GM08714 (cell line): ENCODE data around the gene FNBP1.

ENCODE experiments used
- H3K4me3 ChIP-seq: fragments of 200-500 bp; sonication (Bioruptor generic); 2 replicates; pipeline ENCODE4 v1.5.1; 2014; ENCODE audit warnings: mild to moderate bottlenecking, low read length, inconsistent platforms
- ZNF274 ChIP-seq: IDR thresholded peaks from 2 replicates; pipeline ENCODE4 v1.6.1; 2012; ENCODE audit warnings: mild to moderate bottlenecking, low read depth, low read length

FNBP1 gene

DNA sequence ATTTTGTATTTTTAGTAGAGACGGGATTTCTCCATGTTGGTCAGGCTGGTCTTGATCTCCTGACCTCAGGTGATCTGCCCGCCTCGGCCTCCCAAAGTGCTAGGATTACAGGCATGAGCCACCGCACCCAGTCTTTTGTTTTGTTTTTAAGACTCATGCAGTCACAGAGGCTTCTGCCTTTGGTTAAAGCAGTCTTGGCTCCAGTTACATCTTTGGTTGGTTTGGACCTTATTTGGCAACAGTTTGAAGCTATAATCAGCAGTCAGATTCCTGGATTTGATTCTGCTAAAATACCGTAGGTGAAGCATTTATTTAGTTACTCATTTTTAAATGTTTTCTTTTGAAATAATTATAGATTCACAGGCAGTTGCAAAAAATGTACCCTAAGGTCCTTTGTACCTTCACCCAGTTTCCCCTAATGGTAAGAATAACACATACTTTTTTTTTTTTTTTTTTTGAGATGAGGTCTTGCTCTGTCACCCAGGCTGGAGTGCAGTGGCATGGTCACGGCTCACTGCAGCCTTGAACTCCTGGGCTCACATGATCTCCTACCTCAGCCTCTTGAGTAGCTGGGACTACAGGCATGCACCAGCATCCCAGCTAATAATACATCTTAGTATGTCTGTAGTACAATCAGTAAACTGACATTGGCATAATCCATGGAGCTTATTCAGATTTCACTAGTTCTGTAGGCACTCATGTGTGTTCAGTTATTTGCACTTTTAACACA lies 192.0 kb downstream of the FNBP1 start:
- no peak for TF ChIP-seq ZNF274
- no peak overlapping the region for H3K4me3 ChIP-seq

DNA sequence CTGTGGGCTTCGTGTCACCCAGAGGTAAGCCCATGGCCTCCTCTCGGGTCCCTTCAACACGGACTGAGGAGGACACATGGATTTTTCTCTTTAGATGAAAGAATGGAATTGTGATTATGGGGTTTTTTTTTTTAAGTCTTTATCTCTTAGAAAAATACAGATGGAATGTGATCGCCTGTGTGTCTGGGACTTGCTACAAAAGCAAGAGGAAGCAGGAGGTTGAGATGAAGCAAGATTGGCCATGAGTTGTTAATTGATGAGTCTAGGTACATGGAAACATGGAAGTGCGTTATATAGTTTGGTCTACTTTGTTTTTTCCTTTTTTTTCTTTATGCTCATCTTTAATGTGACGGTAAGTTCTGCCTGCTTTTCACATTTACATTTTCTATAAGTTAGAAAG lies 193.1 kb downstream of the FNBP1 start:
- no peak for TF ChIP-seq ZNF274

DNA sequence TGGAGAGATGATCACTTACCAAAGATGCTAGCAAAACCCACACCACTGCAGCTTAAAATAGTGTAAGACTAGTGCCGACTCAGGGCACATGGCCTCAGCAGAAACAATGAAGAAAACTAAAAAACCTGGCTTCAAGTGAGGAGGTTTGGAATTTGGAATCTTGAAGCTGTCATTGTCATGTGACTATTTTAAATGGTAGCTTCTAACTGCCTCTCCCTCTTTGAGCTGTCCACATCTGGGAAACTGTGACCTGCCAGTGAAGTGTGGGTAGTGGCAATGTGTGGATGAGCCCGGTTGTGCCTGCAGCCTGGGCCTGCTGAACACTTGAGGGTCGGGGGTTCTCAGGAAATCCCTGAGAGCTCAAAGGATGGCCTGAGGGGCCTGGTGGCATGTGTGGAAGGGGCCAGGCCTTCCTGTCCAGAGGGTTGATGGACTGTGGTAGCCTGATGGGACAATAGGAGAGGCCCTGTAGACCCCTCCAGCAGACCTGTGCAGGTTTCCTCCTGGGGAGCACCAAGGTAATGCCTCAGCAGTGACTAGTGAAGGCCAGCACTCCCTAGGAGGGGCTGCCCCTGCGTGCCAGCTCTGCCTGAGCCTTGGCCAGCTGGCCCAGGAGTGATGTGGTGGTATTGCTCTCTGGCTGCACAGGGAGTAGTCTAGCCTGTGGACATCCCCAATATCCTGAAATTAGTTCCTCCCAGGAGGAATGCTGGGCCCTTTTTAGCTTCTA lies 194.1 kb downstream of the FNBP1 start:
- H3K4me3 ChIP-seq, result no peak overlapping the region
- TF ChIP-seq ZNF274, result no peak

More for the DNA sequence above, 193.1 kb downstream of the FNBP1 start:
- H3K4me3 ChIP-seq, result no peak overlapping the region

- no peak overlapping the region for H3K4me3 ChIP-seq
- TF ChIP-seq ZNF274, result no peak
Observed at GRCh38 chr9:129845373-129845772, 197.6 kb downstream of the FNBP1 start.

DNA sequence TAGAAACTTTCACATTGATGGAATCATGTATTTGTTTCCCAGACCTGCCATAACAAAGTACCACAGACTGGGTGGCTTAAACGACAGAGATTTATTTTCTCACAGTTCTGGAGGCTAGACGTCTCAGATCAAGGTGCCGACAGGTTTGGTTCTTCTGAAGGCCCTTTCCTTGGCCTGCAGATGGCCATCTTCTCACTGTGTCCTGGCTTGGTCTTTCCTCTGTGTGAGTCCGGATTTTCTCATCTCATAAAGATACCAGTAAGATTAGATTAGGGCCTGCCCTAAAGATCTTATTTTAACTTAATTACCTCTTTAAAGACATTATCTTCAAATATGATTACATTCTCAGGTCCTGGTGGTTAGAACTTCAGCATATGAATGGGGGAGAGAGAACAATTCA lies 201.9 kb downstream of the FNBP1 start:
- no peak for TF ChIP-seq ZNF274
- H3K4me3 ChIP-seq, result no peak overlapping the region

DNA sequence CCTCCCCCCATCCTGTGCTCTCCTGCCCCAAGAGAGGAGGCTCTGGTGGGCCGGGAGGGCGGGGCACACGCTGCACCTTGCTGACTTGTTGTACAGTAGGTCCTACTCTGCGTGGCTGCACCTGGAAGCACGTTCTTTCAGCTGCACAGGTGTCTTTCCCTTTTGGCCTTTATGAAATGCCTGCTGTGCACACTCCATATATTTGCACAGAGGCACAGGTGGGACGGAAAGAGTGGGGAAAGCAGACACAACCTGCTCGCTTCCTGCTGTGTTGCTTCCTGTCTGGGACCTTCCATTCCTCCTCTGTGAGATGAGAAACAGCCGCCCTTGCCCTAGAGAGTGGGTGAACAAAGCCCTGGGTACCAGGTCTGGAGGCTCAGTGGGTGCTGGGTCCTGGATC lies 203.0 kb downstream of the FNBP1 start:
- H3K4me3 ChIP-seq, result no peak overlapping the region
- TF ChIP-seq ZNF274, result no peak

DNA sequence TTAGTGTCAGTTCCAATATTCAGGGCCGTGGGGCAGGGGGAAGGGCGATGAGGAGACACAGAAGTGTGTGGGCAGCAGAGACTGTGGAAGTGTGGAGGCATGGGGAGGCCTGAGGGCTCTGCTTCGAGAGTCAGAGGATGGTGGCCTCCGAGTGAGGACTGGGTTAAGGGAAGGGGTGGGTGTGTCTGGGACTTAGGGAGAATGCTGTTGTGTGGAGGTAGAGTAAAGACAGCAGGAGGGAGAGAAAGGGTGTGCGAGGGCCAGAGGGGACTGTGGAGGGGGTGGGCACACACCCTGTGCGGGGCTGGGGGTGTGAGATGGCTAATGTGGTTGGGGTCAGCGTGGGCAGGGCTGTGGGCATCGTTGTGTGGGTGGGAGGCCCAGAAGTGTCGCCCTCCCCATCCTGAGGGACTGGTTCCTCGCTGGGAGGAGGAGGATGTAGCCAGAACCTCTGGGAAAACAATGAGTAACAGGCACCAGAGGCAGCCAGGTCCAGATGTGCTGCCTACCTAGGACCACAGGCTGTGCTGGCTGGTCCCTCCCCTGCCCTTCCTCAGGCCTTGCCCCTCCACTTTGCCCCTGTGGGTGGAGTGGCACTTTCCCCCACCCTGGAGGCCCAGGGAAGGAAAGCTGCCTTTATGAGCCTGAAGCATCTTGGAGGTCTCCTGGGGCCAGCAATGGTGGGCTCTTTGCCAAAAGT lies 203.5 kb downstream of the FNBP1 start:
- TF ChIP-seq ZNF274, result no peak
- no peak overlapping the region for H3K4me3 ChIP-seq

DNA sequence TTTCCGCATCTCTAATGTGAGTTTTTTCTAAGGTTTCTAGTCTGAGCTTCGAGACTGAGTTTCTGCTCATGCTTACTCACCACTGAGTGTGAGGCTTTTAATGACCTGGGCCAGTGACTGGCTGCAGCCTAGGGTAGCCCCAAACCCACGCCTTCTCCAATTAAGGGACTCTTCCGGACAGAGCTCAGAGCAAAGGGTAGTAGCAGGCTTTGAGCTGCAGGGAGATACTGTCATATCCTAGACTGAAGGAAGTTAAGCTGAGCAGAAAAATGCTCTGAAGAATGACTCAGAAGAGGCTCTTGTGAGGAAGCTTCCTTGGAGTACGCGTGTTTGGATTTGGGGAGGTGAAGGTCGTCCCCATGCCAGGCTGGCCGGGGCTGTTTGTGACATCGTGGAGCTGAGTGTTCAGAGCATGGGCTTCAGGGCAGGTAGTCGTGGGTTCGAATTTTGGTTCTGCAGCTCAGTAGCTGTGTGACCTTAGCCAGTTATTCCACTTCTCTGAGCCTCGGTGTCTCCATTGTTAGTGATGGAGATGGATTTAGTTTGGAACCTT lies 204.2 kb downstream of the FNBP1 start:
- no peak overlapping the region for H3K4me3 ChIP-seq
- no peak for TF ChIP-seq ZNF274
